Stomach (tissue), 9 donors: ENCODE results near the gene CRB2. TPM values are rescaled to one million over a fixed set of nuclear protein-coding genes. Genes with fewer than 3 reads are reported as not detected.

ENCODE experiments used
- DNase-seq, 2 donors: peaks; one replicate each; pipeline versions ENCODE4 v3.0.0 to v3.0.0-alpha.2; 2013 to 2019
- H3K27ac ChIP-seq, 5 donors: fragments of 200-600 bp in 4 of 5; sonication (generic) in 4 of 5; one replicate each; pipeline ENCODE4 v1.5.1; 2013 to 2019; ENCODE audit warnings: mild to moderate bottlenecking in 1 of 5, moderate library complexity in 1 of 5
- H3K27me3 ChIP-seq, 3 donors: fragments of 200-600 bp; sonication (generic); one replicate each; pipeline ENCODE4 v1.5.1; 2017 to 2019; ENCODE audit warnings: mixed run types in 1 of 3
- H3K36me3 ChIP-seq, 4 donors: fragments of 200-600 bp; sonication (generic); 1 replicate in 3 of 4; 2 replicates in 1 of 4; pipeline ENCODE4 v1.5.1; 2016 to 2019
- H3K4me1 ChIP-seq, 4 donors: fragments of 200-600 bp; sonication (generic); one replicate each; pipeline ENCODE4 v1.5.1; 2016 to 2019
- H3K4me3 ChIP-seq, 4 donors: fragments of 200-600 bp; sonication (generic) in 3 of 4; one replicate each; pipeline ENCODE4 v1.5.1; 2016 to 2019; ENCODE audit warnings: mild to moderate bottlenecking in 1 of 4
- H3K9me3 ChIP-seq, 4 donors: fragments of 200-600 bp; sonication (generic); one replicate each; pipeline ENCODE4 v1.5.1; 2016 to 2019
- EP300 ChIP-seq: sonication (generic); formaldehyde crosslinking; IDR thresholded peaks from one replicate; pipeline ENCODE4 v1.6.1; 2017; ENCODE audit warnings: antibody characterized with exemption
- POLR2A ChIP-seq, 4 donors: fragments of 450-650 bp; IDR thresholded peaks; one replicate each; pipeline ENCODE4 v1.6.1; 2016; ENCODE audit warnings: antibody characterized with exemption in 4 of 4, control low read depth in 2 of 4, mild to moderate bottlenecking in 1 of 4, moderate library complexity in 1 of 4
- POLR2AphosphoS5 ChIP-seq, 3 donors: sonication (generic); formaldehyde crosslinking; IDR thresholded peaks; one replicate each; pipeline ENCODE4 v1.6.1; 2016; ENCODE audit warnings: antibody characterized with exemption in 3 of 3
- WGBS, 5 donors: extraction: QIAGEN DNeasy Blood & Tissue Kit in 3 of 5; methylation state at CpG; one replicate each; pipeline versions ENCODE4 v1.1.5 to v1.1.7; 2013 to 2018; 5-methylcytosine and 5-hydroxymethylcytosine counted together
- intact Hi-C: fragments of 100-400 bp; cut with DNase I; formaldehyde crosslinking; loops from one replicate; pipeline ENCODE4 v1.15.1; 2023; ENCODE audit warnings: low total_unique reads
- polyA plus RNA-seq, 3 donors: library from polyadenylated mRNA; stranded (reverse); fragments of 200-250 nt; gene quantifications; one replicate each; pipeline ENCODE4 v1.2.3, GENCODE V29; 2013
- total RNA-seq, 5 donors: library from RNA; depleted of rRNA; stranded (reverse); fragments of >200 nt; gene quantifications; one replicate each; pipeline versions ENCODE4 v1.1.0 to v1.2.3, GENCODE V29; 2014 to 2016
- TF ChIP-seq, protein P1 (sequence below), 7 experiments: fragments of 450-650 bp in 4 of 7; fragments of 200-600 bp in 3 of 7; sonication (generic) in 3 of 7; IDR thresholded peaks; one replicate each; pipeline ENCODE4 v1.5.1; 2016 to 2019; ENCODE audit warnings: antibody characterized with exemption in 7 of 7, control low read depth in 2 of 7, mild to moderate bottlenecking in 1 of 7
- donor health status: healthy with polysubstance abuse.
- donor health status: Bipolar disorder and iron deficiency.
- donor health status: healthy.

Gene CRB2
- total and polyA plus RNA-seq, 8 donors = 0.03 to 4.3 (median 0.19) TPM; not detected in 4

DNA sequence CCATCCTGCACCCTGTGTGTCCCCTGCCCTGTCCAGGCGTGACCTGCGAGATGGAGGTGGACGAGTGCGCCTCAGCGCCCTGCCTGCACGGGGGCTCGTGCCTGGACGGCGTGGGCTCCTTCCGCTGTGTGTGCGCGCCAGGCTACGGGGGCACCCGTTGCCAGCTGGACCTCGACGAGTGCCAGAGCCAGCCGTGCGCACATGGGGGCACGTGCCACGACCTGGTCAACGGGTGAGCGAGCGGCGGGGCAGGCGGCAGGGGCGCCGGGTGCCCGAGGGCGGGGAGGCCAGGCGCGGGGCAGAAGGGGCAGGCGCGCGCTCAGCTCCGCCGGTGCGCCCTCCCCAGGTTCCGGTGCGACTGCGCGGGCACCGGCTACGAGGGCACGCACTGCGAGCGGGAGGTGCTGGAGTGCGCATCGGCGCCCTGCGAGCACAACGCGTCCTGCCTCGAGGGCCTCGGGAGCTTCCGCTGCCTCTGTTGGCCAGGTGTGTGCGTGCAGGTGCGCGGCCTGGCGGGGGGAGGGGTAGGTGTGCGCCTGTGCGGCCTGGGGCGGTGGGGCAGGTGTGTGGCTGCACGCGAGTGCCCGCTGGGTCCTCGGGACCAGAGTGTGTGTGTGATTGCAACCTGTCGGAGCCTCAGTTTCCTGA, 10.0 kb downstream of the CRB2 start:
- H3K4me1 ChIP-seq = peaks cover 0 to 1% (median 0%) of the 10 kb centered on the region in 4 donors
- H3K9me3 ChIP-seq = no peaks in the 10 kb centered on the region
- H3K4me3 ChIP-seq = no peak overlapping the region
- 55 to 67% (median 64%) methylated on average over 17 to 67 of the region's 67 CpGs for WGBS, 5 donors
- TF ChIP-seq POLR2A (IDR thresholded peaks at IDR 0.05) = no peak
- TF ChIP-seq POLR2AphosphoS5 (IDR thresholded peaks at IDR 0.05) = no peak
- TF ChIP-seq, protein P1, sequence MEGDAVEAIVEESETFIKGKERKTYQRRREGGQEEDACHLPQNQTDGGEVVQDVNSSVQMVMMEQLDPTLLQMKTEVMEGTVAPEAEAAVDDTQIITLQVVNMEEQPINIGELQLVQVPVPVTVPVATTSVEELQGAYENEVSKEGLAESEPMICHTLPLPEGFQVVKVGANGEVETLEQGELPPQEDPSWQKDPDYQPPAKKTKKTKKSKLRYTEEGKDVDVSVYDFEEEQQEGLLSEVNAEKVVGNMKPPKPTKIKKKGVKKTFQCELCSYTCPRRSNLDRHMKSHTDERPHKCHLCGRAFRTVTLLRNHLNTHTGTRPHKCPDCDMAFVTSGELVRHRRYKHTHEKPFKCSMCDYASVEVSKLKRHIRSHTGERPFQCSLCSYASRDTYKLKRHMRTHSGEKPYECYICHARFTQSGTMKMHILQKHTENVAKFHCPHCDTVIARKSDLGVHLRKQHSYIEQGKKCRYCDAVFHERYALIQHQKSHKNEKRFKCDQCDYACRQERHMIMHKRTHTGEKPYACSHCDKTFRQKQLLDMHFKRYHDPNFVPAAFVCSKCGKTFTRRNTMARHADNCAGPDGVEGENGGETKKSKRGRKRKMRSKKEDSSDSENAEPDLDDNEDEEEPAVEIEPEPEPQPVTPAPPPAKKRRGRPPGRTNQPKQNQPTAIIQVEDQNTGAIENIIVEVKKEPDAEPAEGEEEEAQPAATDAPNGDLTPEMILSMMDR (IDR thresholded peaks at IDR 0.05) = no peak
- TF ChIP-seq EP300 = no peak
- intact Hi-C loops = no loop called here
- peaks cover 0 to 57% (median 17%) of the 10 kb centered on the region in 3 donors for H3K27me3 ChIP-seq
- no peak overlapping the region for H3K27ac ChIP-seq
- no peaks in the 10 kb centered on the region for H3K36me3 ChIP-seq
- DNase-seq = no peak

GRCh38 chr9:123368023-123368422, 12.0 kb downstream of the CRB2 start:
- H3K27ac ChIP-seq = no peak overlapping the region
- intact Hi-C loops = no loop called here
- peaks cover 0 to 3% (median 3%) of the 10 kb centered on the region in 4 donors for H3K4me1 ChIP-seq
- H3K27me3 ChIP-seq = peaks cover 4 to 73% (median 37%) of the 10 kb centered on the region in 3 donors
- no peak for DNase-seq
- no peaks in the 10 kb centered on the region for H3K9me3 ChIP-seq
- TF ChIP-seq POLR2AphosphoS5 (IDR thresholded peaks at IDR 0.05) (no peak), EP300 (no peak), POLR2A (IDR thresholded peaks at IDR 0.05) (no peak)
- TF ChIP-seq, protein P1 (IDR thresholded peaks at IDR 0.05) = no peak
- H3K36me3 ChIP-seq = no peaks in the 10 kb centered on the region
- WGBS, 5 donors = 56 to 78% (median 65%) methylated on average over 10 of the region's 10 CpGs
- H3K4me3 ChIP-seq = no peak overlapping the region

DNA sequence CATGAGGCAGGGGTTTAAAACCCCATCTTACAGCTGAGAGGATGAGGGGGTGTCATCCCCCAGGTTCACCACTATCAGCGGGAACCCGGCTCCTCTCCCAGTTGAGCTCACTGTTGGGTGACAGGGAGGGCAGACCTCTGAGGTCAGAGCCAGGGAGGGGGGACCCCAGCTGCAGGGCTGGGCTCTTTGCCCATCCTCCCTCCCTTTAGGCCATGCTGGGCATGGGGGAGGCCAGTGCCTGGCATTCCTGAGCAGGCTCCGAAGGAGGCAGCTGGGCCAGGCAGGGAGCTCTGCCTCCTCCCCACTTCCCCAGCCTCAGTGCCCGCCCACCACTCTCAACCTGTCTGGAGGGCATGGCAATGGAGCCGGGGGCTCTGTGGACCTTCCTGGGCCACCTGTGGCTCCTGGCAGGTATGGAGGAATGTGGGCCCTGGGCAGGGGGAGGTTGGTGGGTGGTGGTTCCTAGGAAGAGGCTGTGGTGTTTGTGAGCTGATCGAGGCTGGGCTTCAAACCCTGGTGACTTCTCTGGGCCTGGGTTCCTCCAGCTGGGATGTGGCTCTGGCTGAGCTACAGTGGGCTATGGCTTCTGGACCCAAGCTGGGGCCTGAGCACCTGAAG, 12.6 kb downstream of the CRB2 start:
- Histone ChIP-seq H3K9me3 (no peaks in the 10 kb centered on the region), H3K36me3 (no peaks in the 10 kb centered on the region), H3K4me3 (no peak overlapping the region), H3K27ac (no peak overlapping the region), H3K27me3 (peaks cover 9 to 79% (median 43%) of the 10 kb centered on the region in 3 donors), H3K4me1 (peaks cover 6 to 10% (median 9%) of the 10 kb centered on the region in 4 donors)
- WGBS, 5 donors = 72 to 95% (median 85%) methylated on average over 2 to 6 of the region's 6 CpGs
- no peak for DNase-seq
- TF ChIP-seq, protein P1 (IDR thresholded peaks at IDR 0.05) = no peak
- no peak for TF ChIP-seq POLR2A (IDR thresholded peaks at IDR 0.05)
- TF ChIP-seq POLR2AphosphoS5 (IDR thresholded peaks at IDR 0.05) = no peak
- intact Hi-C loops = no loop called here

GRCh38 chr9:123369296-123369695, 13.3 kb downstream of the CRB2 start:
- no peak for DNase-seq
- 65 to 83% (median 75%) methylated on average over 3 of the region's 3 CpGs for WGBS, 5 donors
- Histone ChIP-seq H3K27ac (no peak overlapping the region), H3K27me3 (peaks cover 13 to 86% (median 50%) of the 10 kb centered on the region in 3 donors), H3K9me3 (no peaks in the 10 kb centered on the region), H3K4me3 (no peak overlapping the region), H3K36me3 (no peaks in the 10 kb centered on the region), H3K4me1 (peaks cover 12 to 16% (median 14%) of the 10 kb centered on the region in 4 donors)
- intact Hi-C loops = no loop called here
- no peak for TF ChIP-seq POLR2A (IDR thresholded peaks at IDR 0.05)
- no peak for TF ChIP-seq EP300
- TF ChIP-seq, protein P1 (IDR thresholded peaks at IDR 0.05) = no peak
- TF ChIP-seq POLR2AphosphoS5 (IDR thresholded peaks at IDR 0.05) = no peak
